ENCODE data around the gene C14orf180. TPM values are rescaled to one million over a fixed set of nuclear protein-coding genes. Genes with fewer than 3 reads are reported as not detected.

C14orf180 gene
- total and polyA plus RNA-seq, 2 donors from 2014 or later, result 2.1 to 3.1 TPM

GRCh38 chr14:104532191-104532555, 47.4 kb upstream of the C14orf180 start:
- no peaks in the 10 kb centered on the region for H3K4me1 ChIP-seq (ENCODE audit: control insufficient read depth in 2 of 3, insufficient read depth in 2 of 3, low read depth in 1 of 3, low read length in 3 of 3)
- no peak overlapping the region for H3K27ac ChIP-seq (ENCODE audit: low read depth in 2 of 2, low read length in 2 of 2)
- DNase-seq, result peak in 1 of 5 donors; percentile 1
- H3K4me3 ChIP-seq (ENCODE audit: low read length in 3 of 3), result no peak overlapping the region
- TF ChIP-seq, protein P1, sequence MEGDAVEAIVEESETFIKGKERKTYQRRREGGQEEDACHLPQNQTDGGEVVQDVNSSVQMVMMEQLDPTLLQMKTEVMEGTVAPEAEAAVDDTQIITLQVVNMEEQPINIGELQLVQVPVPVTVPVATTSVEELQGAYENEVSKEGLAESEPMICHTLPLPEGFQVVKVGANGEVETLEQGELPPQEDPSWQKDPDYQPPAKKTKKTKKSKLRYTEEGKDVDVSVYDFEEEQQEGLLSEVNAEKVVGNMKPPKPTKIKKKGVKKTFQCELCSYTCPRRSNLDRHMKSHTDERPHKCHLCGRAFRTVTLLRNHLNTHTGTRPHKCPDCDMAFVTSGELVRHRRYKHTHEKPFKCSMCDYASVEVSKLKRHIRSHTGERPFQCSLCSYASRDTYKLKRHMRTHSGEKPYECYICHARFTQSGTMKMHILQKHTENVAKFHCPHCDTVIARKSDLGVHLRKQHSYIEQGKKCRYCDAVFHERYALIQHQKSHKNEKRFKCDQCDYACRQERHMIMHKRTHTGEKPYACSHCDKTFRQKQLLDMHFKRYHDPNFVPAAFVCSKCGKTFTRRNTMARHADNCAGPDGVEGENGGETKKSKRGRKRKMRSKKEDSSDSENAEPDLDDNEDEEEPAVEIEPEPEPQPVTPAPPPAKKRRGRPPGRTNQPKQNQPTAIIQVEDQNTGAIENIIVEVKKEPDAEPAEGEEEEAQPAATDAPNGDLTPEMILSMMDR (IDR thresholded peaks at IDR 0.05; ENCODE audit: borderline replicate concordance, extremely low read depth, insufficient read depth), result no peak
- intact Hi-C loops (cut with DNase I), result no loop called here
- no peaks in the 10 kb centered on the region for H3K36me3 ChIP-seq (ENCODE audit: control insufficient read depth in 2 of 3, insufficient read depth in 3 of 3, low read length in 3 of 3)
- no peak overlapping the region for H3K9ac ChIP-seq (ENCODE audit: low read length in 3 of 3)
- no peaks in the 10 kb centered on the region for H3K27me3 ChIP-seq (ENCODE audit: control insufficient read depth, insufficient read depth, low read length)
- FAIRE-seq, result no peak
- H3K9me3 ChIP-seq (ENCODE audit: control insufficient read depth in 2 of 3, insufficient read depth in 1 of 3, low read length in 3 of 3), result no peaks in the 10 kb centered on the region

- Histone ChIP-seq H3K27me3 (ENCODE audit: control insufficient read depth, insufficient read depth, low read length) (no peaks in the 10 kb centered on the region), H3K9ac (ENCODE audit: low read length in 3 of 3) (no peak overlapping the region), H3K4me1 (ENCODE audit: control insufficient read depth in 2 of 3, insufficient read depth in 2 of 3, low read depth in 1 of 3, low read length in 3 of 3) (no peaks in the 10 kb centered on the region), H3K9me3 (ENCODE audit: control insufficient read depth in 2 of 3, insufficient read depth in 1 of 3, low read length in 3 of 3) (no peaks in the 10 kb centered on the region), H3K27ac (ENCODE audit: low read depth in 2 of 2, low read length in 2 of 2) (no peak overlapping the region), H3K36me3 (ENCODE audit: control insufficient read depth in 2 of 3, insufficient read depth in 3 of 3, low read length in 3 of 3) (no peaks in the 10 kb centered on the region), H3K4me3 (ENCODE audit: low read length in 3 of 3) (no peak overlapping the region)
- intact Hi-C loops (cut with DNase I), result no loop called here
- no peak for FAIRE-seq
- TF ChIP-seq, protein P1 (IDR thresholded peaks at IDR 0.05; ENCODE audit: borderline replicate concordance, extremely low read depth, insufficient read depth), result no peak
- DNase-seq, result no peak
These were observed 45.5 kb upstream of the C14orf180 start for GRCh38 chr14:104534036-104534435.

GRCh38 chr14:104536942-104537612, 42.5 kb upstream of the C14orf180 start:
- Histone ChIP-seq H3K36me3 (ENCODE audit: control insufficient read depth in 2 of 3, insufficient read depth in 3 of 3, low read length in 3 of 3) (no peaks in the 10 kb centered on the region), H3K9ac (ENCODE audit: low read length in 3 of 3) (no peak overlapping the region), H3K4me3 (ENCODE audit: low read length in 3 of 3) (no peak overlapping the region), H3K27me3 (ENCODE audit: control insufficient read depth, insufficient read depth, low read length) (no peaks in the 10 kb centered on the region), H3K27ac (ENCODE audit: low read depth in 2 of 2, low read length in 2 of 2) (no peak overlapping the region), H3K9me3 (ENCODE audit: control insufficient read depth in 2 of 3, insufficient read depth in 1 of 3, low read length in 3 of 3) (no peaks in the 10 kb centered on the region), H3K4me1 (ENCODE audit: control insufficient read depth in 2 of 3, insufficient read depth in 2 of 3, low read depth in 1 of 3, low read length in 3 of 3) (no peaks in the 10 kb centered on the region)
- TF ChIP-seq, protein P1 (IDR thresholded peaks at IDR 0.05; ENCODE audit: borderline replicate concordance, extremely low read depth, insufficient read depth), result no peak
- DNase-seq, result peak in 3 of 5 donors; percentile 19 to 65 (median 31)
- intact Hi-C loops (cut with DNase I), result no loop called here
- FAIRE-seq, result no peak

- Histone ChIP-seq H3K27me3 (ENCODE audit: control insufficient read depth, insufficient read depth, low read length) (no peaks in the 10 kb centered on the region), H3K9ac (ENCODE audit: low read length in 3 of 3) (no peak overlapping the region), H3K36me3 (ENCODE audit: control insufficient read depth in 2 of 3, insufficient read depth in 3 of 3, low read length in 3 of 3) (no peaks in the 10 kb centered on the region), H3K9me3 (ENCODE audit: control insufficient read depth in 2 of 3, insufficient read depth in 1 of 3, low read length in 3 of 3) (no peaks in the 10 kb centered on the region), H3K4me3 (ENCODE audit: low read length in 3 of 3) (no peak overlapping the region), H3K27ac (ENCODE audit: low read depth in 2 of 2, low read length in 2 of 2) (no peak overlapping the region), H3K4me1 (ENCODE audit: control insufficient read depth in 2 of 3, insufficient read depth in 2 of 3, low read depth in 1 of 3, low read length in 3 of 3) (no peaks in the 10 kb centered on the region)
- FAIRE-seq, result no peak
- intact Hi-C loops (cut with DNase I), result no loop called here
- TF ChIP-seq, protein P1 (IDR thresholded peaks at IDR 0.05; ENCODE audit: borderline replicate concordance, extremely low read depth, insufficient read depth), result no peak
- peak in 1 of 5 donors; percentile 4 for DNase-seq
These were observed 42.0 kb upstream of the C14orf180 start for GRCh38 chr14:104537613-104537988.
